ENCODE results near the gene ST6GALNAC3. TPM values are rescaled to one million over a fixed set of nuclear protein-coding genes. Genes with fewer than 3 reads are reported as not detected.

ST6GALNAC3 gene
- total RNA-seq, 4 donors from 2014 or later = 5.9 to 29.8 (median 11.7) TPM

DNA sequence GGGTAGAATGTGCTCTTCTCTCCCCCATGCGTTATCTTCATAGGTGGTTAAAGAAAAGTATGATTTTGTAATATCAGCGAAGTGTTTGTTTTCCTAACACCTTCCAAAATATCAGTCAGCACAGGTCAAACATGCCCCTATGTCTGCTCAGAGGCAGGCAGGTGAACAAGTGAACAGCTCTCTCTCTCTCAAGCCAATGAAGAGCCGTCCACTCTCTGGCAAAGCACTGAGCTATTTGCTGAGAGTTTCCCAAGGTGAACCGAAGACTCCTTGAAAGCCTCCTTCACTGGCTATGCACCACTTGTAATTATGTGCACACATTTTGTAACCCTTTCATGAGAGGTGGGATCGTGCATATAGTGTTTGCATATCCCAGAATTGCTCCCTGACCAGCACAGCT lies 47.7 kb downstream of the ST6GALNAC3 start:
- TF ChIP-seq, protein P1, sequence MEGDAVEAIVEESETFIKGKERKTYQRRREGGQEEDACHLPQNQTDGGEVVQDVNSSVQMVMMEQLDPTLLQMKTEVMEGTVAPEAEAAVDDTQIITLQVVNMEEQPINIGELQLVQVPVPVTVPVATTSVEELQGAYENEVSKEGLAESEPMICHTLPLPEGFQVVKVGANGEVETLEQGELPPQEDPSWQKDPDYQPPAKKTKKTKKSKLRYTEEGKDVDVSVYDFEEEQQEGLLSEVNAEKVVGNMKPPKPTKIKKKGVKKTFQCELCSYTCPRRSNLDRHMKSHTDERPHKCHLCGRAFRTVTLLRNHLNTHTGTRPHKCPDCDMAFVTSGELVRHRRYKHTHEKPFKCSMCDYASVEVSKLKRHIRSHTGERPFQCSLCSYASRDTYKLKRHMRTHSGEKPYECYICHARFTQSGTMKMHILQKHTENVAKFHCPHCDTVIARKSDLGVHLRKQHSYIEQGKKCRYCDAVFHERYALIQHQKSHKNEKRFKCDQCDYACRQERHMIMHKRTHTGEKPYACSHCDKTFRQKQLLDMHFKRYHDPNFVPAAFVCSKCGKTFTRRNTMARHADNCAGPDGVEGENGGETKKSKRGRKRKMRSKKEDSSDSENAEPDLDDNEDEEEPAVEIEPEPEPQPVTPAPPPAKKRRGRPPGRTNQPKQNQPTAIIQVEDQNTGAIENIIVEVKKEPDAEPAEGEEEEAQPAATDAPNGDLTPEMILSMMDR (IDR thresholded peaks at IDR 0.05; ENCODE audit: low read depth) = no peak

DNA sequence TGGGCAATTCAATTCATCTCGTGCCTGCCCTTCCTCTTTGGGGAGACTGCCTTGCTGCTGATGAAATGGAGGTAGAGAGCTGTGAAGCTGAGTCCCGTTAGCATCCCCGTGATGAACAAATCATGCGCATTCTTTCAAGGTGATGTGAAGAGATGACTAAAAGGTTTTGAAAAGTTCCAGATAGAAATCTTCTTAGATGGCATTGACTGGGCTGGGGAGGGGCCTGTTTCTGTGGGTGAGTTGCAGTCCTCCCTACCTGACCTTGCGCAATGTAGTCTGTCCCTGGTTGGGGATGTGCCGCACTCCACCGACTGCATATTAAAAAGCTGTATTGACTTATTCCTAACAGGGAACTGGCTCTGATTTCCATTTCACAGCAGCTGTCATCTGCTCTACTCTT lies 49.6 kb downstream of the ST6GALNAC3 start:
- TF ChIP-seq, protein P1 (IDR thresholded peaks at IDR 0.05; ENCODE audit: low read depth) = no peak

DNA sequence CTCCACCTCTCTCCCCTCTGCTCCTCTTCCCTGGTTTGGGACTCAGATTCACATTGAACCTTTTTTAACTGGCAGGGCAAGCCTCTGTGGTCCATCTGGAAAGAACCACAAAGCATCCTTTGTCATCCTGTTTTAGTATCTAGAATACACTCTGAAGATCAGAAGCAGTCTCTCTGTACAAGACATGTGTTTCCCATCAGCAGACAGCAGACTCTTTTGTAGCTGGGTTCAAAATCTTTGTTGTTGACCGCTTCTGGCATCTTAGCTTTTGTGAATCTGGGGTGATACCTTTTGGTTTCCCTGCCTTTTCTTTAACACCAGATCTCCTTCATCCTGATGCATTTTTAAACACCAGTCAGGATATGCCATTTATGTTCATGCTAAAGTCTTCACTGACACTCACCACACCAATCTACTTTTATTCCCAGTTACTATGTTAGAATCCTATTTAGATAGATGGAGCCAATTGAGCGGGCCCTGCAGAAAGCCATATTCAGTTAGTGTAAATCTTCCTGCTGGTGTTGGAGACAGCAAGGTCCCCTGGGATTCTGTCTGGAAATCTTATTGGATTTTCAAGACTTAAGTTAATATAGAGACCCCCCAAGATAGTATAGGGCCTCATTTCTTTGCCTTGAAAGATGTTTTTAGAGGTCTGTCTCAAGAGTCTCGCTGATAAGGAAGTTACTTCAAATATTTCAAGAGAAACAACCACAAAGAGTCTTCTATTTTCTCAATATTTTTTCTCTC lies 51.1 kb downstream of the ST6GALNAC3 start:
- TF ChIP-seq, protein P1 (IDR thresholded peaks at IDR 0.05; ENCODE audit: low read depth) = no peak

DNA sequence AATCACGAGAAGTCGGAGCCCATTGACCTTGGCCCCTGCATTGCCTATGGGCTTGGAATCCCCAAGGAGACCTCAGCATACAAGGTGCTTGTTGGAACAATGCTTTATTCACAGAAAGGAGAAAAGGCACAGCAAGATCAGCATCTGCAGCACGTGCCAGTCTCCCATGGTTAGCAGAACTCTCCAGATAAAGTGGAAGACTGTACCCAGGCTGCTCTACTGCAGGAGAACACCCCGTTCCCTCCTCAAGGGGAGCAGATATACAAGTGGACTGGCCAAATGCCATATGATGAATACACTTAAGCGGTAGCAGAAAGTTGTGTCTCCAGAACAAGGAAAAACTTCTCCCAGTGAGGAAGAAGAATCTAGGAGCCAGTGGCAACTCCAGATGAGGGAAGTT lies 53.5 kb downstream of the ST6GALNAC3 start:
- TF ChIP-seq, protein P1 (IDR thresholded peaks at IDR 0.05; ENCODE audit: low read depth) = no peak

DNA sequence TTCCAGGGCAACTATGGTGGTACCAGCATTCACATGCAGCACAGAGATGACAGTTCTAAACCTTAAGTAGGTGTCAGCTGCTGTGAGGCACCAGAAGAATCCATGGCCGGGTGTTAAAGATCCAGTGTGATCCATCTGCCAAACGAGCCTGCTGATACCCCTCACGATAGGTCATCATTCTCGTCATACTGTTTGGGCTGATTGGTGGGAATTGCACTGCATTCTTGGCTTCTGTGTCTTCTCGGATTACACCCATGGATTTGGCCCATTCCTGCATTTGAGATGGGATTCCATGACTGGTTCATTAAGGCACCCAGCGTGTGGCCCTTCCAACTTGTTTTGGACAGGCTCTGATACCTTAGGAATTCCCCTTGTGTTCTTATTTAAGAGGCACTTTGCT lies 55.2 kb downstream of the ST6GALNAC3 start:
- TF ChIP-seq, protein P1 (IDR thresholded peaks at IDR 0.05; ENCODE audit: low read depth) = no peak

DNA sequence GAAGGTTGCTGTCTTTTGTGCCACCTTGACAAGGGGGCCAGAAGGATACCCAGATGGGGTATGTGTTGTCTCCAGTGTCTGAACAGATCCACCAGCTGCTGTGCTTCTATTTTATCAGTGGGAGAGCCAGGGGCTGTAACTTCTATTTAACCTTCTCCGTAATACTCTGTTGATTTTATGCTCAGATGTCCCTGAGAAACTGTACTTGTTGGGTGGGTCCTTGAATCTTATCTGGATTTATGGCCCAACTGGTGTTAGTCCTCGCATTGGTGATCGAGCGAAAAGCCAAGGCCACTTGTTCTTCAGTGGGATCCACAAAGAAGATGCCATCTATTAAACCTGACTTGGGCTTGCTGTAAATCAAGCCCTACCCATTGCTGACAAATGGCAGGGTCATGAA lies 56.4 kb downstream of the ST6GALNAC3 start:
- TF ChIP-seq, protein P1 (IDR thresholded peaks at IDR 0.05; ENCODE audit: low read depth) = no peak

DNA sequence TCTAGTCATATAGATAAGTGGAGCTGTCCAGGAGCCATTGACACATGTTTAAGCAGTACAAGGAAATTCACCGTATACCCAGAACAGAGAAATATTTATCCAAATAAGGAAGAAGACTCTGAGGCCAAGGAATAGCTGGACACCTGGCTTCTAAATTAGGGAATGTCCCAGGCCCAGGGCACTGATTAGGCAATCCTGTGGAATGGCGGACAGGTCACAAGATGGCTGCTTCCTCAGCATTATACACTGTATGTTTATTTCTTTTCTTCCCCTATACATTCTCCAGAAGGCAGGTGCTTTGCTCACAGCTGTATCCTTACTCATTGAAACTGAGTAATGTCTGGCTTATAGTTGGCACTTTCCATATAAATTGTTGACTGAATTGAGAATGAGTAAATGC lies 59.4 kb downstream of the ST6GALNAC3 start:
- TF ChIP-seq, protein P1 (IDR thresholded peaks at IDR 0.05; ENCODE audit: low read depth) = no peak

Data from subcutaneous adipose tissue (tissue), 4 donors.